Mesenchymal stem cell (in vitro differentiated cells and primary cell): ENCODE results near the gene SPATA16.

Experiments
- DNase-seq: peaks from one replicate; pipeline ENCODE4 v3.0.0-alpha.2; 2013
- H2AFZ ChIP-seq: one replicate; pipeline ENCODE4 v1.6.1; 2013; ENCODE audit warnings: low read depth, mild to moderate bottlenecking, control low read depth, inconsistent platforms, low read length, moderate library complexity
- H2AK5ac ChIP-seq: 2 replicates; pipeline ENCODE4 v1.6.1; 2013; ENCODE audit warnings: low read length, moderate library complexity, mild to moderate bottlenecking, inconsistent platforms; ENCODE audit not compliant: severe bottlenecking
- H2BK120ac ChIP-seq: one replicate; pipeline ENCODE4 v1.6.1; 2013; ENCODE audit warnings: low read depth, mild to moderate bottlenecking, inconsistent platforms, low read length, moderate library complexity
- H2BK12ac ChIP-seq, 2 experiments: one replicate each; pipeline ENCODE4 v1.6.1; 2013; ENCODE audit warnings: inconsistent platforms in 2 of 2, low read length in 2 of 2, mild to moderate bottlenecking in 2 of 2, moderate library complexity in 2 of 2, control low read depth in 1 of 2
- H2BK15ac ChIP-seq: one replicate; pipeline ENCODE4 v1.6.1; 2013; ENCODE audit warnings: mild to moderate bottlenecking, low read depth, inconsistent platforms; ENCODE audit not compliant: poor library complexity, severe bottlenecking
- H2BK5ac ChIP-seq: 2 replicates; pipeline ENCODE4 v1.6.1; 2013; ENCODE audit warnings: low read depth, mild to moderate bottlenecking, low read length, control low read depth, inconsistent platforms; ENCODE audit not compliant: poor library complexity, severe bottlenecking
- H3K14ac ChIP-seq, 2 experiments: one replicate each; pipeline ENCODE4 v1.6.1; 2013; ENCODE audit warnings: inconsistent platforms in 2 of 2, low read length in 2 of 2, control low read depth in 1 of 2, mild to moderate bottlenecking in 1 of 2, moderate library complexity in 1 of 2
- H3K18ac ChIP-seq, 2 experiments: one replicate each; pipeline ENCODE4 v1.6.1; 2013; ENCODE audit warnings: inconsistent platforms in 2 of 2, low read length in 2 of 2, control low read depth in 1 of 2, low read depth in 1 of 2, mild to moderate bottlenecking in 1 of 2
- H3K23ac ChIP-seq, 2 experiments: one replicate each; pipeline ENCODE4 v1.6.1; 2013; ENCODE audit warnings: inconsistent platforms in 2 of 2, low read length in 2 of 2, mild to moderate bottlenecking in 2 of 2, moderate library complexity in 2 of 2, control low read depth in 1 of 2
- H3K27ac ChIP-seq: 2 replicates; pipeline ENCODE4 v1.5.1; 2013; ENCODE audit warnings: mild to moderate bottlenecking, moderate library complexity, low read length, control low read depth, inconsistent platforms; ENCODE audit not compliant: poor library complexity, severe bottlenecking
- H3K27me3 ChIP-seq, 2 experiments: 2 replicates each; pipeline versions ENCODE4 v1.6.1 to v1.7.0; 2013; ENCODE audit warnings: low read length in 2 of 2, mild to moderate bottlenecking in 2 of 2, moderate library complexity in 2 of 2, control low read depth in 1 of 2, inconsistent platforms in 1 of 2; ENCODE audit not compliant: control insufficient read depth in 1 of 2, insufficient read depth in 1 of 2
- H3K36me3 ChIP-seq, 2 experiments: 2 replicates each; pipeline versions ENCODE4 v1.6.1 to v1.7.0; 2013; ENCODE audit warnings: low read length in 2 of 2, control low read depth in 1 of 2, inconsistent platforms in 1 of 2, low read depth in 1 of 2, mild to moderate bottlenecking in 1 of 2; ENCODE audit not compliant: insufficient read depth in 2 of 2, control insufficient read depth in 1 of 2
- H3K4ac ChIP-seq, 2 experiments: one replicate each; pipeline ENCODE4 v1.6.1; 2013; ENCODE audit warnings: inconsistent platforms in 2 of 2, low read length in 2 of 2, mild to moderate bottlenecking in 2 of 2, moderate library complexity in 2 of 2, control low read depth in 1 of 2, low read depth in 1 of 2
- H3K4me1 ChIP-seq: 2 replicates; pipeline ENCODE4 v1.6.1; 2013; ENCODE audit warnings: low read depth, low read length, control low read depth; ENCODE audit not compliant: control insufficient read depth, insufficient read depth
- H3K4me2 ChIP-seq: 2 replicates; pipeline ENCODE4 v1.6.1; 2013; ENCODE audit warnings: low read length, mild to moderate bottlenecking, inconsistent platforms; ENCODE audit not compliant: poor library complexity, severe bottlenecking
- H3K4me3 ChIP-seq, 2 experiments: 2 replicates each; pipeline versions ENCODE4 v1.5.1 to v1.7.0; 2013; ENCODE audit warnings: low read length in 2 of 2, mild to moderate bottlenecking in 2 of 2, control low read depth in 1 of 2, low read depth in 1 of 2; ENCODE audit not compliant: insufficient read depth in 1 of 2
- H3K79me1 ChIP-seq: replicated peaks from 2 replicates; pipeline ENCODE4 v1.6.1; 2013; ENCODE audit warnings: mild to moderate bottlenecking, control low read depth, low read length, inconsistent platforms; ENCODE audit not compliant: poor library complexity, severe bottlenecking
- H3K9ac ChIP-seq: 2 replicates; pipeline ENCODE4 v1.7.0; 2013; ENCODE audit warnings: mild to moderate bottlenecking, low read length, moderate library complexity
- H3K9me3 ChIP-seq: 2 replicates; pipeline ENCODE4 v1.7.0; 2013; ENCODE audit warnings: mild to moderate bottlenecking, low read length; ENCODE audit not compliant: control insufficient read depth
- H4K8ac ChIP-seq: one replicate; pipeline ENCODE4 v1.6.1; 2013; ENCODE audit warnings: inconsistent platforms, mild to moderate bottlenecking, low read length, moderate library complexity
- H4K91ac ChIP-seq: one replicate; pipeline ENCODE4 v1.6.1; 2013; ENCODE audit warnings: mild to moderate bottlenecking, low read length, inconsistent platforms
- WGBS: methylation state at CpG from one replicate; pipeline ENCODE4 v1.1.7; 2013; ENCODE audit warnings: mixed read lengths; 5-methylcytosine and 5-hydroxymethylcytosine counted together

Gene SPATA16

GRCh38 chr3:172903642-172904320, 237.3 kb downstream of the SPATA16 start:
- peaks cover 5% of the 10 kb centered on the region for H3K9me3 ChIP-seq
- H2AFZ ChIP-seq = no peak overlapping the region
- no peak overlapping the region for H4K8ac ChIP-seq
- no peak overlapping the region for H3K23ac ChIP-seq
- H2BK15ac ChIP-seq = no peak overlapping the region
- no peak overlapping the region for H3K27ac ChIP-seq
- H3K18ac ChIP-seq = no peak overlapping the region
- H3K79me1 ChIP-seq = no peaks in the 10 kb centered on the region
- H3K4ac ChIP-seq = no peak overlapping the region
- H3K4me2 ChIP-seq = no peak overlapping the region
- H3K36me3 ChIP-seq = no peaks in the 10 kb centered on the region
- no peaks in the 10 kb centered on the region for H3K4me1 ChIP-seq
- H3K27me3 ChIP-seq = peaks cover 0 to 27% of the 10 kb centered on the region in 2 experiments
- H3K9ac ChIP-seq = no peak overlapping the region
- H2BK5ac ChIP-seq = no peak overlapping the region
- H2BK120ac ChIP-seq = no peak overlapping the region
- no peak overlapping the region for H3K4me3 ChIP-seq
- WGBS = 82% methylated on average over 2 of the region's 3 CpGs
- H4K91ac ChIP-seq = no peak overlapping the region
- no peak overlapping the region for H2BK12ac ChIP-seq
- H2AK5ac ChIP-seq = no peak overlapping the region
- DNase-seq = no peak
- H3K14ac ChIP-seq = no peak overlapping the region

GRCh38 chr3:172892158-172892557, 248.9 kb downstream of the SPATA16 start:
- Histone ChIP-seq H3K14ac (no peak overlapping the region), H3K4me1 (no peaks in the 10 kb centered on the region), H3K4me2 (no peak overlapping the region), H3K27ac (no peak overlapping the region), H2BK15ac (no peak overlapping the region), H2BK5ac (no peak overlapping the region), H3K79me1 (no peaks in the 10 kb centered on the region), H4K8ac (no peak overlapping the region), H3K9me3 (peaks cover 11% of the 10 kb centered on the region), H3K9ac (peak overlapping the region; percentile 6), H3K18ac (no peak overlapping the region), H3K23ac (no peak overlapping the region), H3K27me3 (peaks cover 0 to 2% of the 10 kb centered on the region in 2 experiments), H2BK120ac (no peak overlapping the region), H2AK5ac (no peak overlapping the region), H3K4ac (no peak overlapping the region), H4K91ac (no peak overlapping the region), H3K36me3 (no peaks in the 10 kb centered on the region), H3K4me3 (no peak overlapping the region), H2AFZ (no peak overlapping the region), H2BK12ac (no peak overlapping the region)
- WGBS = no CpG with 5 or more reads among the region's 2 CpGs
- DNase-seq = peak; percentile 48

- WGBS = 85% methylated on average over 2 of the region's 2 CpGs
- H2AK5ac ChIP-seq = no peak overlapping the region
- H2BK15ac ChIP-seq = no peak overlapping the region
- H3K36me3 ChIP-seq = no peaks in the 10 kb centered on the region
- no peak overlapping the region for H2BK5ac ChIP-seq
- no peak overlapping the region for H3K18ac ChIP-seq
- no peak overlapping the region for H2AFZ ChIP-seq
- no peaks in the 10 kb centered on the region for H3K4me1 ChIP-seq
- H4K8ac ChIP-seq = no peak overlapping the region
- H3K27ac ChIP-seq = no peak overlapping the region
- H2BK12ac ChIP-seq = no peak overlapping the region
- no peak overlapping the region for H3K4ac ChIP-seq
- H3K23ac ChIP-seq = no peak overlapping the region
- H3K9me3 ChIP-seq = peaks cover 10% of the 10 kb centered on the region
- H3K14ac ChIP-seq = no peak overlapping the region
- H3K4me2 ChIP-seq = no peak overlapping the region
- H3K9ac ChIP-seq = no peak overlapping the region
- no peak overlapping the region for H4K91ac ChIP-seq
- H3K4me3 ChIP-seq = no peak overlapping the region
- peaks cover 0 to 2% of the 10 kb centered on the region in 2 experiments for H3K27me3 ChIP-seq
- no peak for DNase-seq
- no peak overlapping the region for H2BK120ac ChIP-seq
- H3K79me1 ChIP-seq = no peaks in the 10 kb centered on the region
Measured at GRCh38 chr3:172885704-172886103, 255.3 kb downstream of the SPATA16 start.

GRCh38 chr3:172882563-172882962, 258.5 kb downstream of the SPATA16 start:
- no peak overlapping the region for H3K18ac ChIP-seq
- no peak overlapping the region for H3K27ac ChIP-seq
- H2BK120ac ChIP-seq = no peak overlapping the region
- H3K4ac ChIP-seq = no peak overlapping the region
- H3K79me1 ChIP-seq = no peaks in the 10 kb centered on the region
- no peak overlapping the region for H3K4me3 ChIP-seq
- H2AFZ ChIP-seq = no peak overlapping the region
- H4K91ac ChIP-seq = no peak overlapping the region
- H3K27me3 ChIP-seq = no peaks in the 10 kb centered on the region
- H3K14ac ChIP-seq = no peak overlapping the region
- no peaks in the 10 kb centered on the region for H3K4me1 ChIP-seq
- no peak overlapping the region for H2BK15ac ChIP-seq
- 81% methylated on average over 1 of the region's 1 CpG for WGBS
- H2BK5ac ChIP-seq = no peak overlapping the region
- H3K23ac ChIP-seq = no peak overlapping the region
- H4K8ac ChIP-seq = no peak overlapping the region
- no peak overlapping the region for H3K4me2 ChIP-seq
- H2BK12ac ChIP-seq = no peak overlapping the region
- DNase-seq = no peak
- H2AK5ac ChIP-seq = no peak overlapping the region
- H3K9me3 ChIP-seq = no peaks in the 10 kb centered on the region
- H3K36me3 ChIP-seq = no peaks in the 10 kb centered on the region
- H3K9ac ChIP-seq = no peak overlapping the region
